Eye (tissue), 1 donor: ENCODE measurements around the gene TMEM151B.

Source experiments
- DNase-seq: peaks from one replicate; pipeline ENCODE4 v3.0.0-alpha.2; 2015

TMEM151B gene

GRCh38 chr6:44253307-44254101, 16.7 kb upstream of the TMEM151B start:
- DNase-seq = no peak

DNA sequence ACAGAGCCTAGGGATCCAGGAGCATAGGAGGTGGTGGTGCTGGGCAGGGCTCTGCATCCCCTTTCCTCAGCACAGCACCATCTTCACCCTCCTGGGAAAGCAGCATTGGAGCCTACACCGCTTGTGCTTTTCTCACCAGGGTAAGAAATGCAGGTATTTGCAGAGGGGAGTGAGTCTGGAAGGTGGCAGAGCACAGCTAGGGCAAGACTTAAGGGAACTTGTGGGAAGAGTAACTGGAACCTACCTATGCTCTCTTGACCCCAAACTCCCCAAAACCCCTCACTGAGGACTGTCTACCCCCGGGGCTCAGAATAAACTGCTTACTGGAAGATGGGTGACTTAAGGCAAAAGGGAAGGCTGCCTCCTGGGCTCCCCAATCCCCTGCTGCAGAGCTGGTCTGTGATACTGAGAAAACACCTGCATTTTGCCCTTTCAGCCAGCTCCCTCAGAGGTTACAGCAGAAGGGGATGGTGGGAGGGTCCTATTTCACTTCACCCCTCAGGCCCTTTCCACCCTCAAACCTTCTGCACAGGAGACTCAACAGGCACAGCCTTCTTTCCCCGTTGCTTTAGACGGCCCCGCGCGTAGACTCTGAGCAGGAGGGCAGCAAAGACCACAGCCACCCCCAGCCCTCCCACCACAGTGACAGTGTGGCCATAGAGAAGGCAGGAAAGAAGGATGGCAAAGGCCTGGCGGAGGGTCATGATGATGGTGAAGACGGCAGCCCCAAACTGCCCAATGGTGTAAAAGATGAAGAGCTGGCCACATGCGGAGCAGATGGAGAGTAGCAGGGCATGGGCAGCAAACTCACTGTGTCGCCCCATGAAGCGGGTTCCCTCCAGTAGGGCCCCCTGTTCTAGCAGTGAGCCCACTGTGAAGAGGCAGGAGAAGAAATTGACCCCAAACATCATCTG, 15.8 kb upstream of the TMEM151B start:
- DNase-seq = no peak

DNA sequence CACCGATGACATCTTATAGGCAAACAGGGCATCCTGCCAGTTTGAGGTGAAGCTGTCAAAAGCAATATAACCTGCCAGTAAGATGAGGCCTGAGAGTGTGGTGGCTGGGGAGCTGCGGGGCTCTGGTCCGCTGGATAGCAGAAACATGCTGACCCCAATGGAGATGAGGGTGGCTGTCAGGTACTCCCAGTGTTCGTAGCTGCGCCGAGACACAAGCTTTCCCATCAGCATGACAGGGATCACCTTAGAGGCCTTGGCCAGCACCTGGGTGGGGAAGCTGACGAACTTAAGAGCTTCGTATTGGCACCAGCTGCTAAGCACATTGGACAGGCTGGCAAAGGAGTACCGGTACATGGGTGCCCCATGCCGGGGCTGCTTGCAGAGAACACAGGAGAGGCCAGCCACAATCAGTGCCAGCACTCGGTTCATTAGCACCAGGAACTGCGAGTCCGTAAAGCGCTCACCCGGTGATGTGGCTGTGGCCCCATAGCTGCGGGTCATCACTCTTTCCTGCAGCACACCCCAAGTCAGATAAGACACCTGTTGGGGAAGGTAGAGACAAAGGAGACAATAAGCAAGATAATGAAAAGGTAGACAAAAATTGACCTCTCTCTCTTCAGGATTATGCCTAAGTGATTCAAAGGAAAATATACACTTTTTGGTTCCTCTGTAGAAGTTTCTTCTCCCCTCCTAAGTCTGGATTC, 15.0 kb upstream of the TMEM151B start:
- no peak for DNase-seq

- no peak for DNase-seq
These were observed 14.1 kb upstream of the TMEM151B start for GRCh38 chr6:44255871-44256774.

DNA sequence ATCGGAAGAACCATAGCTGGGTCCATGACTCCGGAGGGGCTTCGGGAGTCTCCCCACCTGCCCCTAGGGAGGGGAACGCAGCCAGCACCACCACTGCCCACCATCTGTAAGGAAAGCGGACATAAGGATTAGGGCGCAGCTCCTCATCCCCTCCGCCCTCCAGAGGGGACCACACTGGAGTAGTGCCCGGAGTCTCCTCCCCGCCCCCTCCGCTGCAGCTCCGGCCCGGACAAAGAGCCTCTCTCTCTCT, 13.6 kb upstream of the TMEM151B start:
- DNase-seq = no peak

DNA sequence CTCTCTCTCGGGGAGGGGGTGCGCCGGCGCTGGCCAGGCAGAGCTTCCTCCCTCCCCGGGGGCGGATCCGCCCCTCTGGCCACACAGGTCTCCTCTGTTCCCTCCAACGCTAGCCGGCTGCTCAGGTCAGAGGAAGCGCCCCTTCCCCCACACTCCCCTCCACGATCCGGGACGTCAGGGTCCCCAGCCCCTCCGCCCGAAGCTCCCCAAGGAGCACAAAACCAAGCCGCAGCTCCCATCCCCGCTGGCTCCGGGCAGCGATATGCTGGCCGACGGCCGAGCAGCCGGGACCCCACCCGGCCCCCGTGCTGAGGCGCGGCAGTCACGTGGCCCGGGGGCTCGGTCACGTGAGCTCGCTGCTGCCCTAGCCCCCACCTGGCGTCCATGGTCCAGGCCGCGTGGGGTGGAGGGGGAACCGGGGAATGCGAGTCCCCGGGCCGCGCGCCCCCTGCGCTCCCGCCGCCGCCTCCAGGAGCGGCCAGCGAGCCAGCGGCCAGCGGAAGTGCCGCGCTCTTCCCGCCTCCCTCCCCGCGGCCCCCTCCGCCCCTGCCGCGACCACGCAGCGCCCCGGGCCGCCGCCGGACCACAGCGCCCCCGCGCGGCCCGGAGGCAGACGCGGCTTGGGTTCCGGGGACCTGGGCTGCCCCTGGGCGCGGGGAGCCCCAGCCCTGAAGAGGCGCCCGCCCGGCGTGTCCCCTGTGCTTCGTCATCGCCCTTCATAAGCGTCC, 13.1 kb upstream of the TMEM151B start, which contains the start of gene SLC35B2:
Gene SLC35B2 (minus strand): TSS at position 504 of the 728 bp plus-strand sequence. CDS start 118 bp downstream, at position 386.
- peak; percentile 90 for DNase-seq

DNA sequence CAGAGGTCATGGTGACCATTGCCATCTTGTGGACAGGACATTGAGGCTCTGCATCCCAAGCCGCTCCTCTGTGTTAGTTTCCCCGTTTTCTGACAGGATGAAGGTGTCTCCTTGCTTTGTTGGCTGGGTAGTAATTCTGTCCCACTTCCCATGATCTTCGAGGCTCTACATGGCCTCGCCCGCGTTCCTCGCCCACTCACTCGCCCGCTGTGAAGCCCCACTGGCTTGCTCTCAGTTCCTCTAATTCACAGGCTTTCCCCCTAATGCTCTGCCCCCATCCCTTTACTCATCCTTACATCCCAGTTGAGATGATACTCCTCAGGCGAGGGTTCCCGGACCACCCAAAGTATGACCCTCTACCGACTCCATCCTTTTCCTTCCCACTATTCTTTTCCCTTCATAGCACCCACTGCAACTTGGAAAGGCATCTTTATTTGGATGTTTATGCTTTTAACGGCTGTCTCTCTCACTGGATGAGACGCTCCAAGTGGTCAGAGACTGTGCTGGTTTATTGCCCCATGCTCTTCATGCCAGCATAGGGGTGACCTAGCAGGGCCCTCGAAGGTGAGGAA, 12.4 kb upstream of the TMEM151B start:
- DNase-seq = no peak

DNA sequence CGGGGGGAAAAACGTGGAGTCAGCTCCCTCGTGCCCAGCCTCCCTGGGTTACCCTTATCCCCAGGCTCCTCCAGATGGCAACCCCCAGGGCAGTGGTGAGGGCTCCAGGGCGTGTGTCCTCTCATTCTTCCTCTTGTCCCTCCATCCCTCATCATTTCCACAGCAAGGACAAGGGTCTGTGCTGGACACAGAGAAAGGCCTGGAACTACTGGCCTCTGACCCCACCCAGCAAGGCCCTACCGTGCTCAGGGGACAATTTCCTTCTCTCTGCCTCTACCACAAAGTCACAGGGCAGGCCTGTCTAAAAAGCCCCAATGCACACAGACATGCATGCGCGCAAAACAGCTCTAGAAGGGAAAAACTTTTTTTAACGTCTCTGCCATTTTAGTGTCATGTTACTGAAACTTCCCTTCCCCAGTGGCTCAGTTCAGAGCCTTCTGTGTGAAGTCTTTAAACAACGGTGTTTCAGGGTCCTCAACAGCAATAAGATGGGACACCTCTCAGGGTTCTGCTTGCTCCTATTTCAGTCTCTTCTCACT, 11.9 kb upstream of the TMEM151B start:
- no peak for DNase-seq

- DNase-seq = no peak
These were observed 11.3 kb upstream of the TMEM151B start for GRCh38 chr6:44258921-44259320.

DNA sequence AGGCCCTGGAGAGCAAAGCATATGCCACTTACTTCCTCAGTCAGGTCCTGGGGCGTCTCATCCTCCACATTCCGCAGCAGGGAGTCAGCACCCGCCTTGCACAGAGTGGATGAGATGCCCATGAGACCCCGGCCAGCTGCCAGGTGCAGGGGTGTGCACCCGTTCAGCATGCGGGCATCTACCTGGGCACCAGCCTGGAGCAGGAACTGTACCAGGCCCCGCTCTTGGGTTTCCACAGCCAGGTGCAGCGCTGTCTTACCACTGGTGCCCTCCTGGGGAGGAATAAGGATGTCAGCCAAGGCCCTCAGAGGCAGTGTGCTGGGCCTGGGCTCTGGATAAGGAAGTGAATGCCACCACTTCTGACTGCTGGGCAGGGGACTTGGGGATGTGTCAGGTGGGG, 10.2 kb upstream of the TMEM151B start:
- no peak for DNase-seq

DNA sequence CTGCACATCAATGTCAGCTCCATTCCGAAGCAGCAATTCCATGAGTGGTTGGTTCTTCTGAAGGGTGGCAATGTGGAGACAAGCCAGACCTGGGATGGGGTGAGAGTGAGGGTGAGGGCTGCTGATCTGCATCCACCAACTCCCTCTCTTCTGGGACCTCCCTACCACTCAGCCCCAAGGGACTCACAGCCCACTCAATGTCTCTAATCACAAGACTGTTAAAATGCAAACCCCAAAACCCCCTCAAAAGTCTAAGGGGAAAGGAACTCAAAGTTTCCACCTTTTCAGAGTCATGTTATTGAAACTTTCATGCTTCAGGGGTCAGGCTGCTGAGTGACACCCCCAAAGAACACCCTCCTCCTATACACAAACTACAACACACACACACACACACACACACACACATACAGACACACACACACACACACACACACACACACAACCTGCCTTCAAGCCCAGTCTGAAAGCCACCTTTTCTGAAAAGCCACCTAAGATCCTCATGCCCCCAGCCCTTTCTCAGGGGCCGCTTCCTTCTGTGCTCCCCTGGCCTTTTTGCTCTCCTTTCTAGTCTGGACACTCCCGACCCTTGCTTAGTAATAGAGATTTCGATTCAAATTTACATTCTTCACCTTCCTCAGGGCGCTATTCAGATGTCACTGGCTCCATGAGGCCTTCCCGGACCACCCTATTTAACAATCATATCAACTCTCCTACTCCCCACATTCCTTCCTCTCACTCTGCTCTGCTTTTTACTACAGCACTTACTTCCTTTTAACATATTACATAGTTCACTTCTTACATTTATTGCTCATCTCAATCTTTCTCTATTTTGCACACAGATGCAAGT, 9.6 kb upstream of the TMEM151B start:
- no peak for DNase-seq

GRCh38 chr6:44261581-44261980, 8.7 kb upstream of the TMEM151B start:
- DNase-seq = no peak

- DNase-seq = no peak
These were observed 7.5 kb upstream of the TMEM151B start for GRCh38 chr6:44262467-44263353.

DNA sequence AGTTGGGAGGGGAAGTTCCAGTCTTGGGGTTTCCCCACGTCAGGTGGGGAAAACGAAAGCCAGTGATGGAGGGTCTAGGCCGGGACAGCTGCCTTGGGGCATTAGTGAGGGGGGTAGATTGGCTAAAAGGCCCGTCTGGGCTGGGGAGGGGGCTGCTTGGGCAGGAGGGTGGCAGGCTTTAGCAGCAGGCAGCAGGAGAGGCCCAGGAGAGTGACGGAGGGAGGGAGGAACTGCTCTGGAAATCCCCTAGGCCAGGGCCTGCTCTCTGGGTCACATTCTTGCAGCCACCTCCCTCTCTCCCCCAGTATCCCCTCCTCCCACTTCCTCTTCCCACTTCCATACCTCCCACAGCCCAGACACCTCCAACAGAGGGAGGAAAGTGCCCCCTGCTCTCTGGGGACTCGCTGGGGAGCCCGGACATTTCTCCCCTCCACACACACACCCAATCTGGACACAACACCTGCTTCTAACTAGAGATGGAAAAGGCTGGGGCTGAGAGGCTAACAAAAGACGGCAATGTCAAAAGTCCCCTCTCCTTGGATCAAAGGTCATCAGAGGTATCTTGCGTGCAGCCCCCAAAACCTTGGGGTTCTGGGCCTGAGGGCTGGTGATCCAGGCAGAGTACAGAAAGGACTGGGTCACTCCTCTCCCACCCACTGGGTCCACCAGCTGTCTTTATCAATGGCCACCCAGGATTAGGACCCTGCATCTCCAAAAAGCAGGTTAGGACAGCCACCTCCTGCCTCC, 6.7 kb upstream of the TMEM151B start:
- no peak for DNase-seq

DNA sequence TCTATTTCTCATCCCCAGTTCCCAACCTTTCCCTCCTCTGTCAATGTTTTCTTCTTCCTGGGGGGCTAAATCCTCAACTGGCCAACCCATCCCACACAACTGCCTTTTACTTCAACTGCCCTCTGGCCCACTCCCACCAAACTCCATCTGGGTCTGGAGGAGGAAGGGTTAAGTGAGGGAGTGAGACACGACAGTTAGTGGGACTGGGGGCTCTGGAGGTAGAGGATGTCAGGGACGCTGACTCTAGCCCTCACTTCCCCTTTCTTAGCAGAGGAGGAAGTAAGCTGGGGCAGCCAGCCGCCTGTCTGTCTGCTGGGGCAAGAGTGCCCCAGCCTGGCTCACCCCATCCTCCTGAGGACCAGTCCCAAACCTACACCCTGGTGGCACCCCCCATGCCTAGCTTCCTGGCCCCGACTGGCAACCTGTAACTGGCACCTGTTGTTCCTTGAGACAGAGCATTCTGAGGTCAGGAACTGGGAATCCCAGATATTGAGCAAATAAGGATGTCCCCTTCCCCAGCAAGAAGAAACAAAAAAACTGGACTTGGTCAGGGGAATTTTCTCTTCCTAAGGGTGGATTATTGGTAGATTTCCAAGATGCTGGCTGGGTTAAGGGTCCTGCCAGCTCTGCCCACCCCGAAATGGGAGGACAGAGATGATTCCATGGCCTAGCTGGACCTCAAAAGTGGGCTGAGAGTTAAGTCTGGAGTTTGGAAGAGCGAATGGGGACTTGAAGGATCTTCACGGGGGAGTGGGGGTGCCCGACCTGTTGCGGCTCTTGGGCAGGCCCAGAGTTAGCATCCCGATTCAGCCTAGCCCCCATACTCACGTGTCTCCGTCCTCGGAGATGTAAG, 5.9 kb upstream of the TMEM151B start:
- peak; percentile 35 for DNase-seq

DNA sequence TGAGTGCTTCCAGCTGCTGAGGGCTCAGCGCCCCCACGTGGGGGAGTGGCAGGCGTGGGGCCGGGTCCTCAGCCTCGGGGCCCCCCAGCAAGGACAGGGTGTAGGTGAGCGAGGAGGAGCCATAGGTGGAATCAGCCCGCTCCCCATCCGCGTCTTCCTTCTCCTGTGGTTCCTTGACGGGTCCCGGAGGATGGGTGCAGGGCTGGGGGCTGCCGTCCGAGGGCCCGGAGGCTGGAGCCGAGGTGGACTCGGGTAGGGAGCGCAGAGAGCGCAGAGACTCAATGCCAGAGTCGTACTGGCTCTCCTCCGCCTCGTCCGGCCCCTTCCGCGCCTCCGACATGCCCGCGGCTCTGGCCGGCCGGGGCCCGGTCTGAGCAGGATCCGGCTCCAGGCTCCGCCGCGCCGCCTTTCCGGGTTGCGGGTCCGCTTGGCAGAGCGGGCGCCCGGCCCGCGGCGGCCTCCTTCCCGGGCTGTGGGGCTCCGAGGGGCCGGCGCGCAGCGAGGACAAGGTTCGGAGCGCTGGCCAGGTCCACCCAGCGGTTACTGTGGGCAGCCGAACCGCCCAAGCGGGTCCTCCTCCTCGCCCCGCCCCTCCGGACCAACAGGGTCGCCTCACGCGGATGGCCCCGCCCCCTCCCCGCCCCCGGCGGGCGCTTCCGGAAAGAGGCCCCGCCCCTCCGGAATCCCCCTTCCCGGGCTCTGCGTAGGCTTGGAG, 5.1 kb upstream of the TMEM151B start, which contains the start of gene NFKBIE:
Gene NFKBIE (minus strand): TSS at position 545 of the 715 bp plus-strand sequence. CDS start 205 bp downstream, at position 340.
- peak; percentile 96 for DNase-seq
